CD4-positive, CD25-positive, alpha-beta regulatory T cell (primary cell): ENCODE data around the gene HOXB2. TPM values are rescaled to one million over a fixed set of nuclear protein-coding genes. Genes with fewer than 3 reads are reported as not detected.
A peak's percentile ranks its signal among the peaks of the same experiment; 100 is the strongest.

Experiments used
- ATAC-seq, 2 donors: fragments of 150-1000 bp; cut with Tn5 transposase; one replicate each; pipeline ENCODE4 v1.10.0; 2021; ENCODE audit warnings: low read depth in 2 of 2, moderate number of reproducible peaks in 2 of 2, moderate library complexity in 1 of 2
- DNase-seq, 3 donors: peaks; one replicate each; pipeline versions ENCODE4 v3.0.0 to v3.0.0-alpha.2; 2012 to 2022; ENCODE audit warnings: mixed read lengths in 1 of 3
- H3K27ac ChIP-seq: one replicate; pipeline ENCODE4 v1.7.0; 2013; ENCODE audit warnings: mild to moderate bottlenecking, low read length; ENCODE audit not compliant: insufficient read depth, poor library complexity, severe bottlenecking
- H3K27me3 ChIP-seq: one replicate; pipeline ENCODE4 v1.7.0; 2013; ENCODE audit warnings: low read length; ENCODE audit not compliant: control insufficient read depth, insufficient read depth
- H3K36me3 ChIP-seq: one replicate; pipeline ENCODE4 v1.7.0; 2013; ENCODE audit warnings: mild to moderate bottlenecking, low read length, moderate library complexity; ENCODE audit not compliant: control insufficient read depth, insufficient read depth
- H3K4me1 ChIP-seq: 2 replicates; pipeline ENCODE4 v1.7.0; 2013; ENCODE audit warnings: mild to moderate bottlenecking, low read length; ENCODE audit not compliant: insufficient read depth, control insufficient read depth, poor library complexity, severe bottlenecking
- H3K4me3 ChIP-seq: one replicate; pipeline ENCODE4 v1.7.0; 2013; ENCODE audit warnings: low read depth, mild to moderate bottlenecking, low read length, moderate library complexity
- H3K9me3 ChIP-seq, 2 experiments: 1 replicate in 1 of 2; 2 replicates in 1 of 2; pipeline ENCODE4 v1.7.0; 2013; ENCODE audit warnings: low read length in 2 of 2, mild to moderate bottlenecking in 1 of 2, moderate library complexity in 1 of 2; ENCODE audit not compliant: control insufficient read depth in 2 of 2
- H3K27ac Mint-ChIP-seq, 3 donors: one replicate each; pipeline ENCODE4 v1.8.0; 2020 to 2022; ENCODE audit warnings: mild to moderate bottlenecking in 3 of 3, mixed read lengths in 3 of 3, moderate library complexity in 2 of 3
- H3K27me3 Mint-ChIP-seq: one replicate; pipeline ENCODE4 v1.8.0; 2022; ENCODE audit warnings: mild to moderate bottlenecking, mixed read lengths
- H3K36me3 Mint-ChIP-seq: one replicate; pipeline ENCODE4 v1.8.0; 2020; ENCODE audit warnings: mixed read lengths
- H3K4me1 Mint-ChIP-seq, 4 donors: one replicate each; pipeline ENCODE4 v1.8.0; 2020 to 2022; ENCODE audit warnings: mixed read lengths in 4 of 4, mild to moderate bottlenecking in 1 of 4
- H3K4me3 Mint-ChIP-seq, 4 donors: one replicate each; pipeline ENCODE4 v1.8.0; 2020 to 2022; ENCODE audit warnings: mild to moderate bottlenecking in 4 of 4, mixed read lengths in 4 of 4, moderate library complexity in 3 of 4
- H3K9me3 Mint-ChIP-seq, 7 donors: one replicate each; pipeline ENCODE4 v1.8.0; 2020 to 2022; ENCODE audit warnings: mixed read lengths in 7 of 7, mild to moderate bottlenecking in 3 of 7, moderate library complexity in 2 of 7
- polyA plus RNA-seq, 4 donors: library from polyadenylated mRNA; unstranded; fragments of 300-500 nt; fragmentation: Illumina TruSeq; gene quantifications; one replicate each; pipeline ENCODE4 v1.2.3, GENCODE V29; 2021
- total RNA-seq: library from RNA; stranded (reverse); gene quantifications from one replicate; pipeline ENCODE4 v1.2.3, GENCODE V29; 2022

HOXB2 gene
- total and polyA plus RNA-seq, 5 donors from 2014 or later: 19.1 to 42.4 (median 31.1) TPM

DNA sequence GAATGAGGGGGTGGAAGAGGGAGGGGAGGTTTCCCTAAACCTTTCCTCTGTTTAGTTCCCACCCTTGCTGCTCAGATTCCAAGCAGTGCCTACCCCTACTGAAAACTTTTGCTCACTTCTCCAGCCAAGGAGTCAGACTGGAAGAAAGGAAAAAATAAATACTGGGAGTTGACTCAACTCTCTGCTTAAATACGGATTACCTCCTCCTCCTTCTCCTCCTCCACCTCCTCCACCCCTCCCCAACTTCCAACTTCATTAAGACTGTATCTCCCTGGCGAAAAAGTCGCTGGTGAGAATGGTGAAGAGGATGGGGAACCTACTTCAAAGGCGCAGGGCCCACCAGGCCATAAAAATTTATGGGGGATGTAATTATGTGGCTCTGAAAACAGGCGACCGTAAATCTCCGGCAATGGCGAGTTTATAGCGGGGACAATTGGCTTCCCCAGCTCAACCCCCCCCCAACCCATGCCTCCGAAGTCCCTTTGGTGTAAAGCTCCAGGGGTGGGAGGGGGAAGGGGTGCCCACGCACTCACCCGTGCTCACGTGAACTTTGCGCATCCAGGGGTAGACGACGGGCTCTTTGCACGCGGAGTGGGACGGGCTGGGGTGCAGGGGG is 32.5 kb upstream of the HOXB2 start:
- Histone ChIP-seq H3K27ac (no peak overlapping the region), H3K4me1 (peaks cover 53% of the 10 kb centered on the region), H3K4me3 (peak overlapping the region; percentile 64), H3K9me3 (no peaks in the 10 kb centered on the region), H3K36me3 (no peaks in the 10 kb centered on the region), H3K27me3 (peaks cover 12% of the 10 kb centered on the region)
- Mint-ChIP-seq H3K36me3 (no peaks in the 10 kb centered on the region), H3K27ac (no peak overlapping the region), H3K27me3 (peaks cover 51% of the 10 kb centered on the region), H3K4me1 (peaks cover 12 to 52% (median 40%) of the 10 kb centered on the region in 4 donors), H3K4me3 (peak overlapping the region; percentile 81 to 95 (median 86)), H3K9me3 (peaks cover 0 to 2% (median 0%) of the 10 kb centered on the region in 7 donors)
- ATAC-seq (peak in 1 of 2 donors; percentile 32), DNase-seq (peak in 1 of 3 donors; percentile 38)

DNA sequence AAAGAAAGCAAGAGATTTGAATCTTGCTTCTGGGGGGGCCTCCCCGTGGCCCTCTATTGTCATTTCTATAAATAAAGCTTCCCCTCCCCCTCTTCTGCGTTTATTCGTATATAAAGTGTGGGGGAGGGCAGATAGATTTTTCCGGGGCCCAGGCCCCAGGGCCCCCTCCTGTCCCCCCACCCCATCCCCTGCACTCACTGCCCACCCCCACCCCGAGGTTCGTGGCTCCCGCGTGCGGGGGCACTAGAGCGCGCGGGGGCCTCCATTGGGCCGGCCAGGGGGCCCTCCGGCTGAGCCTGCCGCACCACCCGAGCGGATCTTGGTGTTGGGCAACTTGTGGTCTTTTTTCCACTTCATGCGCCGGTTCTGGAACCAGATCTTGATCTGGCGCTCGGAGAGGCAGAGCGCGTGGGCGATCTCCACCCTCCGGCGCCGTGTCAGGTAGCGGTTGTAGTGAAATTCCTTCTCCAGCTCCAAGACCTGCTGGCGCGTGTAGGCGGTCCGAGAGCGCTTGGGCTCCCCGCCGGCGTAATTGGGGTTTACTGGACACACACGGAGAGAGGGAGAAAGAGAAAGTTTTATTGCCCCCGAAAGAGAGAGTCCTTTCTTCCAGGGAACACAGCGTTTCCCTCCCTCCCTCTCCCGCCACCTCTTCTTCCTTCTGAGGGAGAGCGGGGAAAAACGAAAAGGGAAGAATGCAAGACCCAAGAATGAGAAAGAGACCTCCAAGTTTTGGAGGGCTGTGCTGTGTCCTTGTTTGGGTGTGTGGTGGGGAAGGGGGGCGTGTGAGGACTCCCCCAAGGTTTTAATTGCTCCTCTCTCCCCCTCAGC is 31.8 kb upstream of the HOXB2 start:
- Histone ChIP-seq H3K4me3 (peak overlapping the region; percentile 64), H3K9me3 (no peaks in the 10 kb centered on the region), H3K27me3 (peaks cover 12% of the 10 kb centered on the region), H3K27ac (no peak overlapping the region), H3K4me1 (peaks cover 45% of the 10 kb centered on the region), H3K36me3 (no peaks in the 10 kb centered on the region)
- Mint-ChIP-seq H3K9me3 (peaks cover 0 to 2% (median 0%) of the 10 kb centered on the region in 7 donors), H3K27ac (peak overlapping the region in 1 of 3 donors; percentile 14), H3K4me3 (peak overlapping the region; percentile 81 to 95 (median 86)), H3K36me3 (no peaks in the 10 kb centered on the region), H3K4me1 (peaks cover 9 to 48% (median 37%) of the 10 kb centered on the region in 4 donors), H3K27me3 (peaks cover 49% of the 10 kb centered on the region)
- DNase-seq (no peak), ATAC-seq (no peak)

- H3K27ac Mint-ChIP-seq: no peak overlapping the region
- H3K4me3 Mint-ChIP-seq: peak overlapping the region; percentile 44 to 69 (median 61)
- peaks cover 9 to 41% (median 30%) of the 10 kb centered on the region in 4 donors for H3K4me1 Mint-ChIP-seq
These were observed 31.0 kb upstream of the HOXB2 start for GRCh38 chr17:48575673-48576478.

GRCh38 chr17:48575066-48575582 is 30.2 kb upstream of the HOXB2 start:
- peaks cover 9 to 34% (median 24%) of the 10 kb centered on the region in 4 donors for H3K4me1 Mint-ChIP-seq
- Histone ChIP-seq H3K27me3 (peaks cover 11% of the 10 kb centered on the region), H3K4me1 (peaks cover 33% of the 10 kb centered on the region), H3K27ac (no peak overlapping the region), H3K4me3 (no peak overlapping the region), H3K36me3 (no peaks in the 10 kb centered on the region), H3K9me3 (no peaks in the 10 kb centered on the region)
- H3K27me3 Mint-ChIP-seq: peaks cover 36% of the 10 kb centered on the region
- H3K36me3 Mint-ChIP-seq: no peaks in the 10 kb centered on the region
- H3K27ac Mint-ChIP-seq: peak overlapping the region in 1 of 3 donors; percentile 13
- DNase-seq: no peak
- H3K9me3 Mint-ChIP-seq: no peaks in the 10 kb centered on the region
- H3K4me3 Mint-ChIP-seq: peak overlapping the region in 2 of 4 donors; percentile 66 to 92
- ATAC-seq: no peak

More at GRCh38 chr17:48575673-48576478, 31.0 kb upstream of the HOXB2 start:
- Histone ChIP-seq H3K4me3 (no peak overlapping the region), H3K36me3 (no peaks in the 10 kb centered on the region), H3K27me3 (peaks cover 11% of the 10 kb centered on the region), H3K9me3 (no peaks in the 10 kb centered on the region), H3K27ac (no peak overlapping the region), H3K4me1 (peaks cover 37% of the 10 kb centered on the region)
- DNase-seq (peak in 1 of 3 donors; percentile 29), ATAC-seq (no peak)
- H3K27me3 Mint-ChIP-seq: peaks cover 44% of the 10 kb centered on the region
- no peaks in the 10 kb centered on the region for H3K9me3 Mint-ChIP-seq
- H3K36me3 Mint-ChIP-seq: no peaks in the 10 kb centered on the region

DNA sequence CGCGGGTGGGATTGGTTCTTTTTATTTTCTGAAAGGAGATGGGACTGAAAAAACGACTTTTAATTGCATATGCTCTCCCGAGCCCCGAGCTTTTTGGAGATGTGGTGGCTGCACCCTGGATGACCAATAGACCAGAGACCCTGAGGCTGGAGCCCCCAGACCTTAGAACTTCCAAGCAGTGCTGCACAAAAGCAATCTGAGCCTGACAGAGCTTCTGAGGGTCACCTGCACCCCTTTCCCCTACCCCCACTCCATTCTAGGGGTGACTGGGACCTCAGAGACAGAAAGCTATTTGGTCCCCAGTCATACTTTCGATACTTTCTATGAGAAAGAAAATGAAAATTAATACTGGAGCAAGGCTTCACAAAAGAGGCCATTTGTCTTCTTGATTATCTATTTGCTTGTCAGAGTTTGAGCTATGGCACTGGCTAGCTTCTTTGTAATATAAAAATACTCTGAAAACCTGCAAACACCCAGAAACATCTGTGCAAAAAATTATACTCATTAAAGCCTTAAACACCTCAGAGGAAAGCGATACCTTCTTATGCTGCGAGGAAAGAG is 29.7 kb upstream of the HOXB2 start:
- peaks cover 30% of the 10 kb centered on the region for H3K4me1 ChIP-seq
- H3K36me3 ChIP-seq: no peaks in the 10 kb centered on the region
- Mint-ChIP-seq H3K27me3 (peaks cover 34% of the 10 kb centered on the region), H3K27ac (peak overlapping the region in 1 of 3 donors; percentile 13), H3K36me3 (peaks cover 3% of the 10 kb centered on the region), H3K9me3 (no peaks in the 10 kb centered on the region), H3K4me1 (peaks cover 6 to 30% (median 20%) of the 10 kb centered on the region in 4 donors), H3K4me3 (peak overlapping the region in 1 of 4 donors; percentile 66)
- no peak overlapping the region for H3K4me3 ChIP-seq
- no peak for DNase-seq
- peaks cover 7% of the 10 kb centered on the region for H3K27me3 ChIP-seq
- ATAC-seq: no peak
- no peaks in the 10 kb centered on the region for H3K9me3 ChIP-seq
- no peak overlapping the region for H3K27ac ChIP-seq

DNA sequence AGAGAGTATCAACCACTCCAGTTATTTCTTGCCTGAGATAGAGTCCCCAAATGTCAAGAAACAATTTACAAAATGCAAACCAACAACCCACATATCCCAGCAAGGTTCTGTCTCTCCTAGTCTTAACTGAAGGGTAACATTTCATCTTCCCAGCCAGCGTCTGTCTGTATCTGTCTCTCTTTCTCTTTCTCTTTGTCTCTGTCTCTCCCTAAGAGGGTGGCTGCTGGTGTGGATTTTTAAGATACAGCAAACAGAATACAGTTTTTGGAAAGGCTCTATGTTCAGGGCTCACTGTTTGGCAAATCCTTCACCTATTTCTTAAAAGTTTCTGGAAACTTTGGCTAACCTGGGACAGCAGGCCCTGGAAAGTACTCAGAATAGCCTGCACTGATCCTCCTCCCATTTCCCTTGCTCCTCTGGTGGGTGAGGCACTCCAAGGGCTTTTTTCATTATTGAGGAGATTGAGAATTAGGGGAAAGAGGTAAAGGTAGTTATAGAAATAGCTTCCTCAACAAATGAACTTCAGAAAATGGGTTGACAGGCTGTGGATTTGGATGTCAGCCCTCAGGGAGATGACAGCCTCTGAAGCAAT is 27.0 kb upstream of the HOXB2 start:
- ATAC-seq: no peak
- peaks cover 19% of the 10 kb centered on the region for H3K27me3 Mint-ChIP-seq
- peaks cover 8% of the 10 kb centered on the region for H3K36me3 Mint-ChIP-seq
- H3K4me1 ChIP-seq: peaks cover 11% of the 10 kb centered on the region
- H3K4me3 ChIP-seq: no peak overlapping the region
- H3K9me3 ChIP-seq: no peaks in the 10 kb centered on the region
- H3K4me3 Mint-ChIP-seq: no peak overlapping the region
- H3K27ac ChIP-seq: no peak overlapping the region
- no peaks in the 10 kb centered on the region for H3K36me3 ChIP-seq
- H3K27me3 ChIP-seq: peaks cover 2% of the 10 kb centered on the region
- no peak for DNase-seq
- H3K4me1 Mint-ChIP-seq: peaks cover 0 to 17% (median 12%) of the 10 kb centered on the region in 4 donors
- no peaks in the 10 kb centered on the region for H3K9me3 Mint-ChIP-seq
- H3K27ac Mint-ChIP-seq: no peak overlapping the region
